GM13977 (cell line): ENCODE data around the gene OCIAD1.

Source experiments
- DNase-seq: peaks from one replicate; pipeline ENCODE4 v3.0.0; 2012; ENCODE audit warnings: low spot score
- in situ Hi-C: fragments of 300-500 bp; cut with MboI; formaldehyde crosslinking; loops from one replicate; pipeline ENCODE4 v1.12.0; 2022; ENCODE audit warnings: low sequenced_read_pairs, low pct_unique_long_range_greater_than_20kb, mixed read lengths, inconsistent platforms; ENCODE audit not compliant: unreplicated experiment
- TF ChIP-seq, protein P1 (sequence below): IDR thresholded peaks from 2 replicates; pipeline ENCODE4 v1.5.1; 2012; ENCODE audit warnings: mild to moderate bottlenecking, control low read depth; ENCODE audit not compliant: insufficient read depth; ENCODE audit errors: extremely low read depth, missing control alignments

OCIAD1 gene

DNA sequence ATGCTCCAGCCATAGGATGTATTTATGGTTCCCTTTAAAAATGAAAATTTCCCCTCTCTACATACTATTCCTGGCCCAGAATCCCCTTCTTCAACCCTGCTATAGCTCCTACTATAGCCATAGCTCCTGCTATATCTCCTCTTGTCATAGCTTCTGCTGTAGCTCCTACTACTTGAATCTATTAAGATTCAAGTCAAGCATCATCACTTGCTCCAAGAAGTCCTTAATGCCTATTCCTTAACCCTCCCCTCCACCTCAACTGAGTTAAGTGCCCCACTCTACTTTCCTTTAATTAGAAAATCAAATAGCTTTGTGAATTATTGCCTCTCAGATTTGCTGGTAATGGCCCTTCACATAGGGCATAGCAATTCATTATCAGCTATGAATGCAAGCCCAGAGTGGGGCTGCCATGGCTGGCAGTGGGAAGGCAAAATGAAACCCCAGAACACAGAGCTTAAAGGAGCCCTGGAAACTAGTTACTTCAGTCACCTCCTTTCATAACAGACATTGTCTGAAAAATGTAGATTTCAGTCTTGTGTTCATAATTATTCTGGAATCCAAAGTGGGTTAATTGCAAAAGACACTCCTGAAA, 60.2 kb downstream of the OCIAD1 start:
- in situ Hi-C loops: no loop called here
- no peak for DNase-seq
- TF ChIP-seq, protein P1, sequence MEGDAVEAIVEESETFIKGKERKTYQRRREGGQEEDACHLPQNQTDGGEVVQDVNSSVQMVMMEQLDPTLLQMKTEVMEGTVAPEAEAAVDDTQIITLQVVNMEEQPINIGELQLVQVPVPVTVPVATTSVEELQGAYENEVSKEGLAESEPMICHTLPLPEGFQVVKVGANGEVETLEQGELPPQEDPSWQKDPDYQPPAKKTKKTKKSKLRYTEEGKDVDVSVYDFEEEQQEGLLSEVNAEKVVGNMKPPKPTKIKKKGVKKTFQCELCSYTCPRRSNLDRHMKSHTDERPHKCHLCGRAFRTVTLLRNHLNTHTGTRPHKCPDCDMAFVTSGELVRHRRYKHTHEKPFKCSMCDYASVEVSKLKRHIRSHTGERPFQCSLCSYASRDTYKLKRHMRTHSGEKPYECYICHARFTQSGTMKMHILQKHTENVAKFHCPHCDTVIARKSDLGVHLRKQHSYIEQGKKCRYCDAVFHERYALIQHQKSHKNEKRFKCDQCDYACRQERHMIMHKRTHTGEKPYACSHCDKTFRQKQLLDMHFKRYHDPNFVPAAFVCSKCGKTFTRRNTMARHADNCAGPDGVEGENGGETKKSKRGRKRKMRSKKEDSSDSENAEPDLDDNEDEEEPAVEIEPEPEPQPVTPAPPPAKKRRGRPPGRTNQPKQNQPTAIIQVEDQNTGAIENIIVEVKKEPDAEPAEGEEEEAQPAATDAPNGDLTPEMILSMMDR: no peak

DNA sequence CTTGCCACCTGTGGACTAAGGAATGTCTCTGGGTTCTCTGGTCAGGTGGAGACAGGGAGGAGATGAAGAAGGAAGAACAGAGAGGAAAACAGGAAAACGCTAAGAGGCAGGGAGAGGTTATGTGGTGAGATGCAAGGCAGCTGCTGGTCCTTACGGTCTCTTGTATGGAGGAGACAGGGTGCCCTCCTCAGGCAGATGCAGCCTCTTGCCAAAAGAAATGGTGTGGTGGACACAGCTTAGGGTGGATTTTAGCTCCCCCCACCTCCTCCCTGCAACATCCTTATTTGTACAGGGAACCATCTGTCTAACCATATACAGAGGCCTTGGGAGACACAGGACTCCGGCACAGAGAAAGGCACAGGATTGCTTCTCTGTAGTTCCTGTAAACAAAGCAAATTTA, 66.0 kb downstream of the OCIAD1 start:
- TF ChIP-seq, protein P1: peak; percentile 8
- in situ Hi-C loops: no loop called here
- no peak for DNase-seq

DNA sequence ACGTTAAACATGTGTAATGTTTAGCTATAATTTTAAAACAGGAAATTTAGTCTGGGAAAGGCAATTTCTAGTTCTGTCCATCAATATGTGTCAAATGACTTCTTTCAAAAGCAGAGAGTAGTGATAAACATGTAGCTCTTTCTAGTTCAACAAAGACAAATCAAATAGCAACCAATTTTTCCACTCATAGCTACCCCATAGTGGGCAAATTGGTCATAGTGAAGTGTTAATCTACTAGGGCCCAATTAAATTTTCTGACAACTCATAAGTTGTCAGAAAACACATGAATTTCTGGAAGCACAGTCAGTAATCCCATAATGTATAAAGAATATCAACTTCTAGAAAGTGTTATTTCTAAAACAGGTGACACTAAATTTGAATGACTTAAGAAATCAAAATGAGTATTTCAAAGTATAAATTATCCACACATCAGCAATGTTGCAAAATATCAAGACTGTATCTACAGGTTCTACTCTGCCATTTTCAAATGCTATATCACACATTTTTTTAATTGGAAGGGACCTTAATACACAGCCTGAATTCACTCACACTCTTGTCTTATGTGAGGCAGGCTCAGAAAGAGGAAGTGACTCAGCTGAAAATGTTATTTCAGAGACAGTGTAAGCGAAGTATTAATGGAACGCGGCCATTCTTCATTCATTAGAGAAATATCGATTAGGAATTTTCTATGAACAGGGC, 68.0 kb downstream of the OCIAD1 start:
- in situ Hi-C loops: no loop called here
- TF ChIP-seq, protein P1: no peak
- DNase-seq: no peak

DNA sequence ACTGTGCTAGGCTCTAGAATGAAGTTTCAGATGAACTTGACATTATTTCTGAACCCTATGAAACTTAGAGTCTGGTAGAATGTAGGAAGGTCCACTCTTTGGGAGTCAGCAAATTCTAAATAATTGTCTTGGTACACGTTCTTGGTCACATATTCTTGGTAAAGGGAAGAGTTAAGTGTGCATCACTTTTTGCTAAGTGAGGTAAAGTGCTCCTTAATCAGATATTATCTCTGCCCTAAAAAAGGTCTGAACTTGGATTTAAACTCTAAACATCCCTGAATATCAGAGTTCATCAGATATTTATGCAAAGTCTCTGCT, 68.5 kb downstream of the OCIAD1 start:
- in situ Hi-C loops: no loop called here

DNA sequence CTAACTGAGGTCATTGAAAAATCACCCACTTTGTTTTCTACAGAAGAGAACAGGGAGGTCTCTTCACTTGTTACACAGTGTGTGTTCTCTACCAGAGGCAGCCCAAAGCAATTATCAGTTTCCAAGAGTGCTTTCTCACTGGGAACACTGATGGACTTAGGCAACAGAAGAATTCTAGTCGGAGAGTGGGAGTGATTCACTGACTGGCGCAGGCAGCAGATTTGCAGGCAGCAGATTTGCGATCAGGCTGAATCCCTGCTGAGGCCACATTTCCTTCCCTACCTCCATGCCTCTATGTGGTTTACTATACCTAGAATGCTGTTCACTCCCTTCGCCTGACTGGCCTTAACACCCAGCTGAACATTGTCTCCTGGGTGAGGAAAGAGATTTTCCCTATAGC, 69.1 kb downstream of the OCIAD1 start:
- TF ChIP-seq, protein P1: no peak
- in situ Hi-C loops: no loop called here
- DNase-seq: no peak

More for the DNA sequence above, 68.5 kb downstream of the OCIAD1 start:
- TF ChIP-seq, protein P1: no peak
- DNase-seq: no peak

DNA sequence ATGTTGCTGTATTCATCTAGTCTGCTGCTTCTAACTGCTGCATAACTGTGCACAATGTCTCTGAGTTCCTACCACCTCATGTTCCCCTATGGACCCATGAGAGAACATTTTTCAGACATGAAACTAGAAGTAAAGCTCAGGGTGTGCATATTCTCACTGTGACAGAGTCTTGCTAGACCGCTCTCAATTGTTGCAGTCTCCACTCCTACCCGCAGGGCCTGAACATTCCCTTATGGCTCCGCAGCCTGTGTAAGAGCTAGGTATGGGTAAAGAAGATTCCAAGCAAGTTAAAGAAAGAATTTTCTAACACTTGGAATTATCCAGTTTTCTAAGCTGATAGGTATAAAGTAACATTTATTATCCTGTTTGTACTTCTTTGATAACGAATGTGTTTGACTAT, 70.3 kb downstream of the OCIAD1 start:
- in situ Hi-C loops: no loop called here
- DNase-seq: no peak
- TF ChIP-seq, protein P1: no peak
